ENCODE data around the gene NTN3. TPM values are rescaled to one million over a fixed set of nuclear protein-coding genes. Genes with fewer than 3 reads are reported as not detected.

NTN3 gene
- total RNA-seq, 6 experiments from 2014 or later: 0.39 to 2.1 (median 1.2) TPM

- no peak for TF ChIP-seq POLR2A (IDR thresholded peaks at IDR 0.05)
- no peak for TF ChIP-seq CTCF (IDR thresholded peaks at IDR 0.05)
- Histone ChIP-seq H3K9me3 (no peaks in the 10 kb centered on the region), H3K36me3 (peaks cover 0 to 4% (median 0%) of the 10 kb centered on the region in 4 donors), H3K27me3 (no peaks in the 10 kb centered on the region), H3K4me1 (peaks cover 0 to 31% (median 14%) of the 10 kb centered on the region in 4 donors), H3K27ac (no peak overlapping the region), H3K4me3 (no peak overlapping the region)
- DNase-seq: no peak
- intact Hi-C loops (cut with DNase I): loop anchor here (5.0 to 10.0 kb wide), 2 partner anchors 60 to 153 kb away; partner anchors contain the start of gene ABCA3 (in 1 of the 2)
- ATAC-seq: no peak
- 93% methylated on average over 2 of the region's 5 CpGs for WGBS (ENCODE audit: insufficient coverage, low coverage, low lambda C conversion rate, missing lambda C conversion rate)
These were observed 23.9 kb downstream of the NTN3 start for GRCh38 chr16:2495041-2495440.

GRCh38 chr16:2496223-2497115 lies 25.4 kb downstream of the NTN3 start:
- Histone ChIP-seq H3K9me3 (no peaks in the 10 kb centered on the region), H3K27ac (peak overlapping the region in 1 of 3 donors; percentile 8), H3K4me3 (no peak overlapping the region), H3K27me3 (no peaks in the 10 kb centered on the region), H3K4me1 (peaks cover 0 to 32% (median 14%) of the 10 kb centered on the region in 4 donors), H3K36me3 (no peaks in the 10 kb centered on the region)
- no peak for DNase-seq
- TF ChIP-seq CTCF (IDR thresholded peaks at IDR 0.05): no peak
- TF ChIP-seq POLR2A (IDR thresholded peaks at IDR 0.05): no peak
- intact Hi-C loops (cut with DNase I): loop anchor here (5.0 to 10.0 kb wide), 2 partner anchors 62 to 154 kb away; partner anchors contain the start of gene ABCA3 (in 1 of the 2)
- WGBS (ENCODE audit: insufficient coverage, low coverage, low lambda C conversion rate, missing lambda C conversion rate): 97% methylated on average over 12 of the region's 62 CpGs
- ATAC-seq: no peak

GRCh38 chr16:2497116-2497630 lies 26.1 kb downstream of the NTN3 start:
- Histone ChIP-seq H3K4me1 (peaks cover 0 to 36% (median 14%) of the 10 kb centered on the region in 4 donors), H3K27ac (peak overlapping the region in 2 of 3 donors; percentile 29 to 41), H3K27me3 (no peaks in the 10 kb centered on the region), H3K4me3 (no peak overlapping the region), H3K36me3 (no peaks in the 10 kb centered on the region), H3K9me3 (no peaks in the 10 kb centered on the region)
- TF ChIP-seq POLR2A (IDR thresholded peaks at IDR 0.05) (no peak), CTCF (IDR thresholded peaks at IDR 0.05) (peak in 2 of 4 donors; percentile 29 to 30)
- DNase-seq: peak; percentile 86 to 94 (median 92)
- ATAC-seq: peak; percentile 86 to 89 (median 88)
- intact Hi-C loops (cut with DNase I): loop anchor here (5.0 to 10.0 kb wide), 2 partner anchors 62 to 155 kb away; partner anchors contain the start of gene ABCA3 (in 1 of the 2)
- 20% methylated on average over 2 of the region's 21 CpGs for WGBS (ENCODE audit: insufficient coverage, low coverage, low lambda C conversion rate, missing lambda C conversion rate)

- TF ChIP-seq POLR2A (IDR thresholded peaks at IDR 0.05) (no peak), CTCF (IDR thresholded peaks at IDR 0.05) (no peak)
- intact Hi-C loops (cut with DNase I): loop anchor here (5.0 to 10.0 kb wide), 2 partner anchors 63 to 156 kb away; partner anchors contain the start of gene ABCA3 (in 1 of the 2)
- Histone ChIP-seq H3K4me3 (no peak overlapping the region), H3K27me3 (no peaks in the 10 kb centered on the region), H3K9me3 (no peaks in the 10 kb centered on the region), H3K27ac (peak overlapping the region in 2 of 3 donors; percentile 29 to 41), H3K4me1 (peaks cover 0 to 35% (median 17%) of the 10 kb centered on the region in 4 donors), H3K36me3 (no peaks in the 10 kb centered on the region)
- WGBS (ENCODE audit: insufficient coverage, low coverage, low lambda C conversion rate, missing lambda C conversion rate): 30% methylated on average over 4 of the region's 26 CpGs
- ATAC-seq (peak in 2 of 4 donors; percentile 0 to 2), DNase-seq (no peak)
These were observed 26.8 kb downstream of the NTN3 start for GRCh38 chr16:2497695-2498484.
